ENCODE measurements around the gene DDO.
A peak's percentile ranks its signal among the peaks of the same experiment; 100 is the strongest.

The DDO gene

DNA sequence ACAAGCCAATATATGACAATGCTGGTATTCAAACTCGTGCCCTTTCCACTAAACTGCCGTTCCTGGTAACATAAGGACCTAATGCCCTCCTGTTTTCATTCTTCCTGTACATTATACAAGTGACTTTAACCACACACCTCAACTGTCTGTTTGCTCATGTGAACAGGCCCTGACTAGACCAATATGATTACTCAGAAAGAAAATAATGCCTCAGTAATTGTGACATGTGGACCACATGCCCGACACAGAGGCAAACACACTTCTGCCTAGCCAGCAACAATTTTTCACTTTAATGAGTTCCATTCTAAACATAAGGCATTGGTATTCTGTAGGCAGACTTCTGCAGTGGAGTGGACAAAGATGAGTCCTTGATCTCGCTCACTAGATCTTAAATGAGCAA, 31.0 kb upstream of the DDO start:
- H3K4me3 ChIP-seq (ENCODE audit: low read depth, low read length), result no peak overlapping the region
- no peak for DNase-seq (ENCODE audit: low read depth)
- no peak for TF ChIP-seq POLR2A (IDR thresholded peaks at IDR 0.05; ENCODE audit: extremely low read depth, insufficient read length)
- TF ChIP-seq, protein P1, sequence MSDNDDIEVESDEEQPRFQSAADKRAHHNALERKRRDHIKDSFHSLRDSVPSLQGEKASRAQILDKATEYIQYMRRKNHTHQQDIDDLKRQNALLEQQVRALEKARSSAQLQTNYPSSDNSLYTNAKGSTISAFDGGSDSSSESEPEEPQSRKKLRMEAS (IDR thresholded peaks at IDR 0.05; ENCODE audit: low read depth, low read length), result peak; percentile 22; the same call in 1 of the 2 replicates

DNA sequence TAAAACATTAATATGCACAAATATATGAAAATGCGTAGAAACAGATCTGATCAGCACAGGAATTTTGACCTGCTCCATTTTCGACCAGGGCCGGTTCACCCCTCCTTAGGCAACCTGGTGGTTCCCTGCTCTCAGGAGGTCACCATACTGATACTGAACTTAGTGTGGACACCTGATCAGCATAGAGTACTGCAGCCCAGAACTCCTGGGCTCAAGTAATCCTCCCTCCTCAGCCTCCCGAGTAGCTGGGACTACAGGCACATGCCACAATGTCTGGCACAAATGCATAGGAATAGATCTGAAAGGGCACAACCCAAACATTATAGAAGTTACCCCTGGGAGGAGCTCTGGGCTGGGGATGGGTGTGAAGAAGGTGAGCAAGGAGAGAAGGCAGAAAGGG, 24.7 kb upstream of the DDO start:
- TF ChIP-seq MYC (IDR thresholded peaks at IDR 0.05; ENCODE audit: low read depth, low read length) (no peak), POLR2A (IDR thresholded peaks at IDR 0.05; ENCODE audit: extremely low read depth, insufficient read length) (no peak)
- TF ChIP-seq, protein P1 (IDR thresholded peaks at IDR 0.05; ENCODE audit: low read depth, low read length), result no peak
- TF ChIP-seq, protein P2, sequence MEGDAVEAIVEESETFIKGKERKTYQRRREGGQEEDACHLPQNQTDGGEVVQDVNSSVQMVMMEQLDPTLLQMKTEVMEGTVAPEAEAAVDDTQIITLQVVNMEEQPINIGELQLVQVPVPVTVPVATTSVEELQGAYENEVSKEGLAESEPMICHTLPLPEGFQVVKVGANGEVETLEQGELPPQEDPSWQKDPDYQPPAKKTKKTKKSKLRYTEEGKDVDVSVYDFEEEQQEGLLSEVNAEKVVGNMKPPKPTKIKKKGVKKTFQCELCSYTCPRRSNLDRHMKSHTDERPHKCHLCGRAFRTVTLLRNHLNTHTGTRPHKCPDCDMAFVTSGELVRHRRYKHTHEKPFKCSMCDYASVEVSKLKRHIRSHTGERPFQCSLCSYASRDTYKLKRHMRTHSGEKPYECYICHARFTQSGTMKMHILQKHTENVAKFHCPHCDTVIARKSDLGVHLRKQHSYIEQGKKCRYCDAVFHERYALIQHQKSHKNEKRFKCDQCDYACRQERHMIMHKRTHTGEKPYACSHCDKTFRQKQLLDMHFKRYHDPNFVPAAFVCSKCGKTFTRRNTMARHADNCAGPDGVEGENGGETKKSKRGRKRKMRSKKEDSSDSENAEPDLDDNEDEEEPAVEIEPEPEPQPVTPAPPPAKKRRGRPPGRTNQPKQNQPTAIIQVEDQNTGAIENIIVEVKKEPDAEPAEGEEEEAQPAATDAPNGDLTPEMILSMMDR (IDR thresholded peaks at IDR 0.05; ENCODE audit: low read depth, low read length), result no peak
- H3K4me3 ChIP-seq (ENCODE audit: low read depth, low read length), result no peak overlapping the region
- DNase-seq (ENCODE audit: low read depth), result no peak

DNA sequence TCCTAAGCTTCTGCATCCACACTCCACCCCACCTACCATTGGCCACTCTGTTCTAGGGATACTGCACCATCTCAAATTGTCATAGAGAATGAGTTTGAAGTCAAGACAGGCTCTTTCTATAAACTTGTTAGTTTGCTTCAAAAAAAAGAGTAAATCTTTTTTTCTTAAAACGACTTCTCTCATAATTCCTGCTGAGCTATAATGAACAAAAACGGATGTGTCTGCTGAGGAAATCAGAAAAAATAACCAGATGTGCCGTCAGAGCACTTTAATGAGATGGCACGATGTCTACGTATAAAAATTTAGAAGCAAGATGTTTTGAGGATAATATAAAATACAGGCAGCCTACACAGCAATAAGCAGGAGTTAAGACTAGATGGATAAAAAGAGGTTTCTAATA, 24.0 kb upstream of the DDO start:
- H3K4me3 ChIP-seq (ENCODE audit: low read depth, low read length), result no peak overlapping the region
- DNase-seq (ENCODE audit: low read depth), result no peak
- TF ChIP-seq MYC (IDR thresholded peaks at IDR 0.05; ENCODE audit: low read depth, low read length) (no peak), POLR2A (IDR thresholded peaks at IDR 0.05; ENCODE audit: extremely low read depth, insufficient read length) (no peak)
- TF ChIP-seq, protein P1 (IDR thresholded peaks at IDR 0.05; ENCODE audit: low read depth, low read length), result no peak
- TF ChIP-seq, protein P2 (IDR thresholded peaks at IDR 0.05; ENCODE audit: low read depth, low read length), result no peak

DNA sequence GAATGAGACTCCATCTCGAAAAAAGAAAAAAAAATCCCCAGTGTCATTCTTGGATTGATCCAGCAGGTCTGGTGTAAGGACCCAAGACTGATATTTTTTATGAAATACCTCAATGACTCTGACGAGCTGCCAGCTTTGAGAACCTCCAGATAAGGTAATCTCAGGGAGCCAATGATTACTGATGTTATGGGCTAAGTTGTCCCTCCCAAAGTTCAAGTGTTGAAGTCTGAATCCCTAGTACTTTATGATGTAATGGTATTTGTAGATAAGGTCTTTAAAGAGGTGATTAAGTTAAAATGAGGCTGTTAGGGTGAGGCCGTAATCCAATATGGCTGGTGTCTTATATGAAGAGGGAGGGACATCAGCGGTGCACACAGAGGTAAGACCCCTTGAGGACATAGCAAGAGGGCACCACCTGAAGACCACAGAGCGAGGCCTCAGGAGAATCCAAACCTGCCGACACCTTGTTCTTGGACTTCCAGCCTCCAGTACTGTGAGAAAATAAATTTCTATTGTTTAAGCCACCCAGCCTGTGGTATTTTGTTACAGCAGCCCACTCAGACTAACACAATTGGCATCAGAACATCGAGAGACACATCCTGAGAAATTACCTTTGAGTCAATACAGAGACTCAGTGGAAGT, 19.7 kb upstream of the DDO start:
- TF ChIP-seq POLR2A (IDR thresholded peaks at IDR 0.05; ENCODE audit: extremely low read depth, insufficient read length) (no peak), MYC (IDR thresholded peaks at IDR 0.05; ENCODE audit: low read depth, low read length) (no peak)
- TF ChIP-seq, protein P2 (IDR thresholded peaks at IDR 0.05; ENCODE audit: low read depth, low read length), result no peak
- TF ChIP-seq, protein P1 (IDR thresholded peaks at IDR 0.05; ENCODE audit: low read depth, low read length), result no peak
- no peak for DNase-seq (ENCODE audit: low read depth)
- no peak overlapping the region for H3K4me3 ChIP-seq (ENCODE audit: low read depth, low read length)

DNA sequence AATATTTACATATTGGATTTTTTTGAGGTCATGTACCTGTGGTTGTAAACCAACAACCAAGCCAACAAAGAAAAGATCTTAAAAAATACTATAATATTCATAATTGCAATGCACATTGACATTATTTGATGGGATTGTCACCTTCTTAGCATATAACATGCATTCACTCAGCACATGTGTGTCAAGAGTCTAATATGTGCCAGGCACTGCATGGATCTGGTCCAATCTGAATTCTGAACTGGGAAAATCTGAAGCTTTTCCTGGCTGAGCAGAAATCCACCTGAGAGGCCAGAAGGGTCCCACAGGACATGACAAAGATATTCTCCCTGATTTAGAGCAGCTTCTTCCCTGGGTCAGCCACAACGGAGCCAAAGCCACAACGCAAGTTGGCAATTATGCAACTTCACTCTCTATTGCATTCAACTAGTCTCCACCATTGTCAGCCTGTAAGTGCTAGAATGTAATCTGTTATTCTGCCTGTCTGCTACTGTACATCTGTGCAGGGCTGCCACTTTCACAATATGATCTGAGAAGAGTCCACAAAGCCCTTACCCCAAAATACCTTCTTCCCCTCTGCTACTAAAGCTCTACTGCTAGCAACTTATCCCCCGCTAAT, 17.0 kb upstream of the DDO start:
- TF ChIP-seq, protein P2 (IDR thresholded peaks at IDR 0.05; ENCODE audit: low read depth, low read length), result no peak
- TF ChIP-seq MYC (IDR thresholded peaks at IDR 0.05; ENCODE audit: low read depth, low read length) (peak; percentile 51), POLR2A (IDR thresholded peaks at IDR 0.05; ENCODE audit: extremely low read depth, insufficient read length) (no peak)
- TF ChIP-seq, protein P1 (IDR thresholded peaks at IDR 0.05; ENCODE audit: low read depth, low read length), result peak; percentile 37; the same call in 1 of the 2 replicates
- no peak overlapping the region for H3K4me3 ChIP-seq (ENCODE audit: low read depth, low read length)
- DNase-seq (ENCODE audit: low read depth), result peak; percentile 89

DNA sequence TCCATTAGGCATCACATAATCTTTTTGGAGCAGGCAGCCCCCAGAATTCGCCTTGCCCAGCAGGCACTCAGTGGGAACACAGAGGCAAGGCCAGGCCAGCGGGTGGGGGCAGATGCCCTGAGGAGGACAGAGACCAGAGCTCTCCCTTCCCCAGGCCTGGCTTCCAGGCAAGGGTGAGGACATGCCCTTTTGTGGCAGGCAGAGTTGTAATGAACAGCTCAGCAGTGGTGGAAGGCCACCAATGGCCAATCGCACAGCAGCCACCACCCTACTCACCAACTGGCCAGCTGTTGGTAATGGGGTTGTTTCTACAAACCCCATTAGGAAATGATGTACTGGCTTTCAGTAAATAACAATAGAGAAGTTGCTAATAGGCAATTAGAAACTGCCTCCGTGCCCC, 15.4 kb upstream of the DDO start:
- no peak for DNase-seq (ENCODE audit: low read depth)
- TF ChIP-seq, protein P1 (IDR thresholded peaks at IDR 0.05; ENCODE audit: low read depth, low read length), result no peak
- TF ChIP-seq, protein P2 (IDR thresholded peaks at IDR 0.05; ENCODE audit: low read depth, low read length), result no peak
- TF ChIP-seq MYC (IDR thresholded peaks at IDR 0.05; ENCODE audit: low read depth, low read length), result no peak
- no peak overlapping the region for H3K4me3 ChIP-seq (ENCODE audit: low read depth, low read length)

All from NB4 (cell line).